HG03135 (cell line): ENCODE measurements around the gene CELSR2.
"Not testable (repeated sequence)": the region's sequence is repeated elsewhere in the genome, so short reads cannot be mapped to it uniquely, and the experiment has no call there.

ENCODE experiments used
- ATAC-seq: cut with Tn5 transposase; IDR thresholded peaks from one replicate; pipeline ENCODE4 v1.9.1; 2021; ENCODE audit warnings: mild to moderate bottlenecking, moderate library complexity; ENCODE audit not compliant: unreplicated experiment

The CELSR2 gene, protein sequence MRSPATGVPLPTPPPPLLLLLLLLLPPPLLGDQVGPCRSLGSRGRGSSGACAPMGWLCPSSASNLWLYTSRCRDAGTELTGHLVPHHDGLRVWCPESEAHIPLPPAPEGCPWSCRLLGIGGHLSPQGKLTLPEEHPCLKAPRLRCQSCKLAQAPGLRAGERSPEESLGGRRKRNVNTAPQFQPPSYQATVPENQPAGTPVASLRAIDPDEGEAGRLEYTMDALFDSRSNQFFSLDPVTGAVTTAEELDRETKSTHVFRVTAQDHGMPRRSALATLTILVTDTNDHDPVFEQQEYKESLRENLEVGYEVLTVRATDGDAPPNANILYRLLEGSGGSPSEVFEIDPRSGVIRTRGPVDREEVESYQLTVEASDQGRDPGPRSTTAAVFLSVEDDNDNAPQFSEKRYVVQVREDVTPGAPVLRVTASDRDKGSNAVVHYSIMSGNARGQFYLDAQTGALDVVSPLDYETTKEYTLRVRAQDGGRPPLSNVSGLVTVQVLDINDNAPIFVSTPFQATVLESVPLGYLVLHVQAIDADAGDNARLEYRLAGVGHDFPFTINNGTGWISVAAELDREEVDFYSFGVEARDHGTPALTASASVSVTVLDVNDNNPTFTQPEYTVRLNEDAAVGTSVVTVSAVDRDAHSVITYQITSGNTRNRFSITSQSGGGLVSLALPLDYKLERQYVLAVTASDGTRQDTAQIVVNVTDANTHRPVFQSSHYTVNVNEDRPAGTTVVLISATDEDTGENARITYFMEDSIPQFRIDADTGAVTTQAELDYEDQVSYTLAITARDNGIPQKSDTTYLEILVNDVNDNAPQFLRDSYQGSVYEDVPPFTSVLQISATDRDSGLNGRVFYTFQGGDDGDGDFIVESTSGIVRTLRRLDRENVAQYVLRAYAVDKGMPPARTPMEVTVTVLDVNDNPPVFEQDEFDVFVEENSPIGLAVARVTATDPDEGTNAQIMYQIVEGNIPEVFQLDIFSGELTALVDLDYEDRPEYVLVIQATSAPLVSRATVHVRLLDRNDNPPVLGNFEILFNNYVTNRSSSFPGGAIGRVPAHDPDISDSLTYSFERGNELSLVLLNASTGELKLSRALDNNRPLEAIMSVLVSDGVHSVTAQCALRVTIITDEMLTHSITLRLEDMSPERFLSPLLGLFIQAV (N-terminal part only)

DNA sequence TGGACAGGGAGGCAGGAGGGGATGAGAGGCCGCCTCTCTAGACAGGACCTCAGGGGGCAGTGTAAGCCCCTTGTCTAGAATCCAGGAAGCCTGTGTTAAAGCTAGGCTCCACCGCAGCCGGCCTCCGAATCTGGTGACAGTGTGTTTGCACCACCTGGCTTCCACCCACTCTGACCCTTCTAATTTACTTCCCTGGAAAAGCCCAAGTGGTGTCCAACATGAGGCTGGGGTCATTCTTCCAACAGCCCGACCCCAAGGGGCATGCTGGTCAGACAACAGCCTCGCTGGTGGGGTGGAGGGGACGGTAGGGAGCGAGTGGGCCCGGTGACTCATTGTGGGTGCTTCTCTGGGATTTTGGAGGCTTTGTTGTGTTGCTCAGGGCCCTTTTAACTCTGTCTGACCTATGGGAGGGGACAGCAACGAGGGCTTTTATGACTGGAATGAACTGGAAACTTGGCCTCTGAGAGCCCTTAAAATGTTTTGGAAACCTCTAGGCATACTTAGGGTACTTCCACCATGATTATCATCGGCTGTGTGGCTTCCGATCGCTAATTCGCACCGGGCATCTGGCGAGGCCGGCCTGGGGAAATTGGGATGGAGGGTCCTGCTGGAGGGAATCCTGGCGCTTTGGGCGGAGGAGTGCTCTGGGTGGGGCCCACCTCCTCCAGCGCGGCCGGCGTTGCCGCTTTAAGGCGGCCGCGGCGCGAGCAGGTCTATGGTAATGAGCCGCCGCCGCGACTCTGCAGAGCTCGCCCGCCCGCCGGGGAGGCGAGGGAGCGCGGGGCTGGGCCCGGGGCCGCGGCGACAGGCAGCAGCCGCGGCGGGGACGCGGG lies at the start of gene CELSR2:
Gene CELSR2, plus strand, starts transcription at position 743 of the 833 bp plus-strand sequence. CDS start 541 bp downstream, outside the sequence.
- ATAC-seq, result peak; percentile 79

DNA sequence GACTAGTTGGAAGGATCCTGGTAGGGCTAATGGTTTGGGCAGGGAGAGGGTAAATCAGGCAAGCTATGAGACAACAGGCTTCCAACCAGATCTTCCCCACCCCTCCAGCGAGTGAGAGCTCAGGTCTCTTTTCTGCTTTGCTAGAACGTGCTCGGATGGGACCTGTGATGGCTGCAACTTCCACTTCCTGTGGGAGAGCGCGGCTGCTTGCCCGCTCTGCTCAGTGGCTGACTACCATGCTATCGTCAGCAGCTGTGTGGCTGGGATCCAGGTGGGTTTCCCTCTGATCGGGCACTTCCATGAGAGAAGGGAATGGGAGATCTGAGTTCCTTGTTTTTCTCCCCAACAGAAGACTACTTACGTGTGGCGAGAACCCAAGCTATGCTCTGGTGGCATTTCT lies 49.6 kb upstream of the CELSR2 start:
- ATAC-seq, result no peak

DNA sequence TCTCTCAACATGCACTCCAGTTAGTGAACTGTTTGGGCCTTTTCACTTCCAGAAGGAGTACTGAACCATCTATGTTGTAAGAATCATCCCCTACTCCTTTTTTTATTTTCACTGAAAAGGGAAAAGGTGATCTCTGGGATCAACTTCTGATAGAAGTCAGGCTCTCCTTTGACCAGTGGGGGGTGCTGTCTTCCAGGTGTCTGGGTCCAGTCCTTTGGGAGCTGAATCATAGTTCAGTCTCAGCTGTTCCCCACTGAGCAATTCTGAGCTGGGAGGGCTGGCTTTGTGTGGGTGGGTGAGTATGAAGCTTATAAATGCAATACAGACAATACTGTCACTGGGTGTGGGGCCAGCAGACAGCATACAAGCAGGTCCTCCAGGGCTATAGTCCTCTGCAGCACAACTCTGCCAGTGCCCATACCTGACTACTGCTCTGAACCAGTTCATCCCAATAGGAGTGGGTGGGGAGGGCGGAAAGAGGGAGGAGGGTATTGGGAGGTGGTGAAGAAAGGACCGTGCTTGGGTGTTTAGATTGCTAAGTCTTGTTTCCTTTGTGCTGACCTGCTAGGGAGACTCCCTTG lies 48.1 kb upstream of the CELSR2 start:
- no peak for ATAC-seq

DNA sequence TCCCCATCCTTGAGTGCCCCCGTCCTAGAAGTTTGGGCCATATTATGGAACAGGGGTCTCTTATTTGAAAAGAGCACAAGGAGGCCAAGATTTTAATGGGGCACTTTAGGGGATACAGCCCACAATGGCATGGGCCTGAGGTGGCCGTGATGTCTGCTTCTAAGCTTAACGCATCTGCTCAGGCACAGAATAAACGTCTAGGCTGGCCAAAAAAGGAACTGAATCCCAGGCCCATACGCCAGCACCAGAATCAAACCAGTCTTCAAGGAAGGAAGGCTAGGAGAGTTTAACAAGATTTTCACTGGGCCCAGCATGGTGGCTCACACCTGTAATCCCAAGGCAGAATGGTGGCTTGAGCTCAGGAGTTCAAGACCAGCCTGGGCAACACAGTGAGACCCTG lies 44.9 kb upstream of the CELSR2 start:
- no peak for ATAC-seq

DNA sequence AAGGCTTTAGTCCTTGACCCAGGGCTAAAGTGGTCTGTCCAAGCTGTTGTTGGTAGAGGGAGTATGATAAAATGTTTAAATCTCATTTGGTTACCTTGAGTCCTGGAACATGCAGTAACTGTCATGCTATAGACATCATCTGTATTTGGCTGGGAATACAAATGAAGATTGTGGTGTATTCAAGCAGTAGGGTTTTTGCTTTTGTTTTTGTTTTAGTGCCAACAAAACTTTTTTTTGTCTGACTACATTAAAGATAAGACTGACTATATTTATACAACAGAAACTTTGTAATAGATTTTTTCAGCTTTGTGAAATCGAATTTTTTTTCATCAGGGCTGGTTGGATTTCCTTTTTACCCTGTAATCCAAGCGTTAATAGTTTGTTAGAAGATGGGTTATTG lies 43.0 kb upstream of the CELSR2 start:
- ATAC-seq, result no peak

DNA sequence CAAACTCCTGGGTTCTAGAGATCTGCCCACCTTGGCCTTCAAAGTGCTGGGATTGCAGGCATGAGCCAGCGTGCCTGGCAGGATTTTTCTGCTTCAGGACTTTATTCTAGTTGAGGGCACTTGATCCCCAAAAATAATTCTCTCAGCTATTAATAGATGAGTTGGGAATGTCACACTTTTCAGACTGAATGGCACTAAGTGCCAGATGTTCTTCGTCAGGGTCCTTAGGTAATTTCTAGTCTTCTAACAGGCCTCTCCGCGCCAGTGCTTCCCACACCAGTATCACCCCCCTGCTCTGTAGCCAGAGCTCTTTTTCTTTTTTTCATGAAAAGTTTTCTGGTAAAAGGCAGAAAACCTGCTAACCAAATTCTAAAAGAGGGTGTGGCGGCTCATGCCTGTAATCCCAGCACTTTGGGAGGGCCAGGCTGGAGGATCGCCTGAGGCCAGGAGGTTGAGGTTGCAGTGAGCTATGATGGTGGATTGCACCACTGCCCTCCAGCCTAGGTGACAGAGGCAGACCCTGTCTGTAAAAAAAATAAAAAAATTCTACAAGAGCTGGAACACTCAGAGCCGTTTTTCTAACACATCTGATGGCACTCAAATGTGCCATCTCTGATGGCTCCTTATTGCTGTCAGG lies 41.8 kb upstream of the CELSR2 start:
- ATAC-seq, result no peak

DNA sequence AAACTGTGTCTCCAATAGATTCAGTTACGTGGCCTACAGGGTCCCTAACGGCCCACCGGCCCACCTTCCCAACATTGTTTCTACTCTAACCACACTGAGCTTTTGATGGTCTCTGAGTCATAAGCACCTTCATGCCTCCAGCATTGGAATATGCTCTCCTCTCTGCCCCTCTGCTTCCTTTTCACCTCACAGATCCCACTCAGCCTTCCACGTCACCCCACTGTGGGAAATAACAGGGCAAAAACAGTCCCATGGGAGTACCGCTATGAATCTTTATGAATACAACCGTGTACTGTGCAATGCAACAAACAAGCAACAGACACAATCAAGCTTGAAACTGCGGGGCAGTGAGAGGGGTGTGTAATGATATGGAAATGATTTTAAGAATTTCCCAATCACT lies 40.9 kb upstream of the CELSR2 start:
- no peak for ATAC-seq

DNA sequence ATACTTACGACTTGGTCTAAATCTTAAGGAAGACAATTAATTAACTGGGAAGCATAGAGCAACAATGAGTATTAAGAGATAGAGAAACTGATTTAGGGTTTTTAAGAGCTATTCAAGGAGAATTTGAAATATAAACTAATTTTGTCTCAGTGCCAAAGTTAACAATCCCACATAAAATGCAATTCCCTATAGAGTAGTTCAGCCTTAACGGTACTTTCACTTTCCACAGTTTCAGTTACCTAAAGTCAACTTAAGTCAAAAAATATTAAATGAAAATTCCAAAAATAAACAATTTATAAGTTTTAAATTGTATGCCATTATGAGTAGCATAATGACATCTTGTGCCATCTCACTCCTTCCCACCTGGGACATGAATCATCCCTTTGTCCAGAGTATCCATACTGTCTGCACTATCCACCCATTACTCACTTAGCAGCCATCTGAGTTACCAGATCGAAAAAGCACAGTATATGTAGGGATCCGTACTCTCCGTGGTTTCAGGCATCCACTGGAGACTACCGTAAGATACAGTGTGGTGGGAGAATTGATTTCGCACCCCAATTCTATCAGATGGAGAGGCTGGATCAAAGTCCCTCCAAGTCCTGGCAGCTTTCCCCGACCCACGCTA lies 40.4 kb upstream of the CELSR2 start:
- no peak for ATAC-seq

DNA sequence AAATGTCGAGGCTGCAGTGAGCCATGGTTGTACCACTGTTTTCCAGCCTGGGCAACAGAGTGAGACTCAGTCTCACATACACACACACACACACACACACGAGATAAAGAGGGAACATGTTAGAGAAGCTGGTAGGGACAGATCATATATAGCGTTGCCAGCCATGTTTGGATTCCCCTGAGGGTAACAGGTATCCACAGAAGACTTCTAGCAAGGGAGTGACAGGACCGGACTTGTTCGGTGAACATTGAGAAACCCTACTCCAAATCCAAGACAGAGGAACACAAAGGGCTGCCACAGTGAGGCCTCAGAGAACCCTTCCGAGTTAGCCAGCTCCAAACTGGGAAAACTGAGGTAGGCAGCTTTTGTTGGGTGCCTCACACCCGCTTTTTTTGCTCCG lies 39.3 kb upstream of the CELSR2 start:
- ATAC-seq, result no peak

DNA sequence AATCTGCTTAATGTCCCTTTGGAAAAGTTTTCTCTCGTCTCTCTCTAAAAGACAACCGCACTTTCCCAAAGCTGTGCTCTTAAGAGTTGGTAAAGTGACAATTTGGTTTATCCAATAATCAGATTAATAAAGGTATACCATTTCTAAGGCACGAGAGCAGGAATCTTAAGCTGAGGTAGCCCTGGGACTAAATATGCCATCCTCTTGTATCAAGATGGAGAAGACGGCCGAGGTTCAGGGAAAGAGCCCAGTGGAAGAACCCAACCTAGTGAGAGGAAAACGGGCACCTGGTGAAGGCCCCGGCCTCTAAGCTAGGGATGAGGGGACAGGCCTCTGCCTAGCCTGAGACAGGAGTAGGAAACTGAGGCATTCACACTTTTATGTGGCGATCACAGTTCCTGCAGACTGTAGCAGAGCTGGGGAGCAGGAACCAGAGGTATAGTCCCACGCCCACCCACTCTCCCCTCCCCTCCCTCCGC lies 36.0 kb upstream of the CELSR2 start:
- ATAC-seq, result no peak

DNA sequence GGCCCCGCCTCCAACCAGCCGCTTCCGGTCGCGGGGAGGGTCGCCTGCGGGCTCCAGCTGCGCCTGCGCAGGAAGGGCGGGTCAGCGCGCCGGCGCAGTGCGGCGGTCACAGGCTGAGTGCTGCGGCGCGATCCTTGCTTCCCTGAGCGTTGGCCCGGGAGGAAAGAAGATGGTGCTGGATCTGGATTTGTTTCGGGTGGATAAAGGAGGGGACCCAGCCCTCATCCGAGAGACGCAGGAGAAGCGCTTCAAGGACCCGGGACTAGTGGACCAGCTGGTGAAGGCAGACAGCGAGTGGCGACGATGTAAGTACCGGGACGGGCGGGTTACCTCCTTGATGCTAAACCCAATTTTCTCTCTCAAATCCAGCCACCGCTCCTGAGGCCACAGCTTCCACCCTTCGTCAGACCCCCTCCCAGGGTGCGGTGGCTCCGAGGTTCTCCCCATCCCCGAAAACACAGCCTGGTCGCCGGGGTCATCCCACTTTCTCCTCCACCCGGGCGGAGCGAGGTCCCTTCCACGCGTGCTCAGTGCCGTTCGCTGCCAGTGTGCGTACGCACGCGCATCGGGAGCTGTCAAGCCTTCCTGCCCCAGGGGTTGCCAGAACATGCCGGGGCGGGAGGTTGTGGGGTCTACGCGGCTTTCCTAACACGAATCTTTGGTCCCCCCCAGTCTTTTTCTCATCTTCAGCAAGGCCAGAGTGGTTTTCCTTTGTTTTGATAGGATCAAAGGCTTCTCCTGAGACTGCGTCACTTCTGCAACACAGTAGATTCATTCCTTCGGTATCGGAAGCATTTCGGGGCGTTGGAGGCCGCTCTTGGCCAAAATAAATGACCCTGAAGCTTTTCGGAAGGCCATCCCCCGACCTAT lies 35.3 kb upstream of the CELSR2 start, which contains the start of gene SARS1:
Gene SARS1, plus strand, starts transcription at position 95 of the 870 bp plus-strand sequence. Its CDS starts 75 bp downstream, at position 170.
- peak; percentile 74 for ATAC-seq

DNA sequence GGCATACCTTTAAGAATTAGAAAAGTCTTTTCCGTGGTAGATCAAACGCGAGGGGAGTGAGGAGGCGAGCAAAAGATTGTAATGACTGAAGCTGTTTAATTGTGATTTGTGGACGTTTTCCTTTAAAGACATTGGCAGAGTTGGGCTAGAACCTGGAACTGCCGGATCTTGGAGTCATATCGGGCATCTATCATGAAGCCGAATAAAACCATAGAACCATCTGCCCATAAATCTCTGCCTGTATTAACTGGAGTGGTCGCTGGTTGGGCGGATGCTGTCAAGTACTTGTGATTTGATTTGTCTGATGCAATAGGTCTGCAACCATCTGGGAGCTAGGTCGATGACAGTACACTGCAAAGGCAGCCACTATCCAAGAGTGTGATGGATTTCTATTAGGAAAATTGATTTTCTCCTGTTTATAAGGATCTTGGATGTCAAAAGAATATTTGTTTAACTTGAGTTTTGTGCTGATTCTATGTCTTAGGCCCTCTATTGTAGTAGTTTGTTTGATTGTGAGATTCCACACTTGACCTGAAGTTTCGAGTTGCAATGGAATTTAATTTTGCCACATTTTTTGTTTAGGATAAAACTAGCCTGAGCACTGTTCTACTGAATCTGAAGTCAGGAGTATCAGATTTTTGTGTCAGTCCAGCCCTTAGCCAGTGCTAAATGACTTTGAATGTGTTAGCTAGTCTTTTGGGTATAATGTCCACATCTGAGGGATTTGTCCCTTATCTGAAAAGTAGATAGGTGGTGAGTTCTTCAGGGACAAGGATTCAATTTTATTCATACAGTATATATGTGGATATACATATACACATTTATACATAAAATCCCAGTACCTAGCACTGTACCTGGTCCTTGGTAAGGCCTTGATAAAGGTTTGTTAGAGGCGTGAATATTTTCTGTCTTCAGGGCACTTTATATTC lies 34.4 kb upstream of the CELSR2 start:
- peak; percentile 26 for ATAC-seq

DNA sequence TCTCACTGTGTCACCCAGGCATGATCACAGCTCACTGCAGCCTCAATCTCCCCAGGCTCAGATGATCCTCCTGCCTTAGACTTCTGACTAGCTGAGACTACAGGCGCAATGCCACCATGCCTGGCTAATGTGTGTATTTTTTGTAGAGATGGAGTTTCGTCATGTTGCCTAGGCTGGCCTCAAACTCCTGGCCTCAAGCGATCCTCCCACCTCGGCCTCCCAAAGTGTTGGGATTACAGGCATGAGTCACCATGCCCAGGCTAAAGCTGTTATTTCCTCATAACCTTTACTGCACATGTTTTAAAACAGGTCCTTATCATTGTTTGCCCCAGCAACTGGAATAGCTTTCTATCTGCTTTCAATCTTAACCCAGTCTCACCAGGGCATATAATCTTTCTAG lies 32.7 kb upstream of the CELSR2 start:
- ATAC-seq, result no peak

DNA sequence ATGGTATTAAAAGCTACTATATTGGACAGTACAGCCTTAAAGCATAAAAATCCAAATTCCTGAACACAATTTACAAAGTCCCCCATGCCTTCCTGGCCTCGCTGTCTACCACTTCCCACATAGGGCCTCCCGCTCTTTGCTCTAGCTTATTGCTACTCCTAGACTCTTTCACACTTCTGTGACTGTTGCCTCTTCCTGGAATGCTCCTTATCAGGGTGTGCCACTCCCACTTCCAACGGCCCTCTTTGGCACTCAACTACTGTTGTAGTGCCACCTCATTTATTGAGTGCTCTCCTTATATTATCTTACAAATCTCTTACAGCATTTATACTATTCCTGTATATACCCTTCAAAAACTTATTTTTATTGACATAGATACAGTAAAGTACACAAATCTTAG lies 30.8 kb upstream of the CELSR2 start:
- ATAC-seq, result no peak

DNA sequence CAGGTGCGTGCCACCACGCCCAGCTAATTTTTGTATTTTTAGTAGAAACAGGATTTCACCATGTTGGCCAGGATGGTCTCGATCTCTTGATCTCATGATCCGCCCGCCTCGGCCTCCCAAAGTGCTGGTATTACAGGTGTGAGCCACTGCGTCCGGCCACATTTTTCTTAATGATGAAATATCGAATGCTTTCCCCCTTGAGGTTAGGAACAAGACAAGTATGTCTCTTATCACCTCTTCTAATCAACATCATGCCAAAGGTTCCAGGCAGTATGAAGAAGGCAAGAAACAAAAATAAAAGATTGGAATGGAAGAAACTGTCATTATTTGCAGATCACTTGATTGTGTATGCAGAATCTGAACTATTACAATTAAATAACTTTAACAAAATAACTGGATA lies 28.1 kb upstream of the CELSR2 start:
- ATAC-seq, result not testable (repeated sequence)

DNA sequence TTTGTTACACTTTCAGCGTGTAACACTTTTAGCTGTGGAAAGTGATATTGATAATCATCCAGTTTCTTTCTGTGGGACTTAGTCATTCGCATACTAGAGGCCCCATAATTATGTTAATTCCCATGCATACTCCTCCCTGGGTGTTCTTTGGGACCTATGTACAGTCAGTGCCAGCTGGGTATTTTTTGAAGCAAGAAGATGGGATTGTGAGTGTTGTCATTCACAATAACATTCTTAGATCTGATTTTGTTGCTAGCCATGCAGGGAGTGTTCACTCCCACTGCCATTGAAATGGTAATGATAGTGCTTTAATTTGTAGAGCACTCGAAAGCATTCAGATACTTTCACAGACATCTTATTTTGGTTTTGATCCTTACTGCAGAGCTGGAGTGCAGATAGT lies 24.0 kb upstream of the CELSR2 start:
- ATAC-seq, result no peak
